Measurements from ENCODE around the gene ACSF3.

DNA sequence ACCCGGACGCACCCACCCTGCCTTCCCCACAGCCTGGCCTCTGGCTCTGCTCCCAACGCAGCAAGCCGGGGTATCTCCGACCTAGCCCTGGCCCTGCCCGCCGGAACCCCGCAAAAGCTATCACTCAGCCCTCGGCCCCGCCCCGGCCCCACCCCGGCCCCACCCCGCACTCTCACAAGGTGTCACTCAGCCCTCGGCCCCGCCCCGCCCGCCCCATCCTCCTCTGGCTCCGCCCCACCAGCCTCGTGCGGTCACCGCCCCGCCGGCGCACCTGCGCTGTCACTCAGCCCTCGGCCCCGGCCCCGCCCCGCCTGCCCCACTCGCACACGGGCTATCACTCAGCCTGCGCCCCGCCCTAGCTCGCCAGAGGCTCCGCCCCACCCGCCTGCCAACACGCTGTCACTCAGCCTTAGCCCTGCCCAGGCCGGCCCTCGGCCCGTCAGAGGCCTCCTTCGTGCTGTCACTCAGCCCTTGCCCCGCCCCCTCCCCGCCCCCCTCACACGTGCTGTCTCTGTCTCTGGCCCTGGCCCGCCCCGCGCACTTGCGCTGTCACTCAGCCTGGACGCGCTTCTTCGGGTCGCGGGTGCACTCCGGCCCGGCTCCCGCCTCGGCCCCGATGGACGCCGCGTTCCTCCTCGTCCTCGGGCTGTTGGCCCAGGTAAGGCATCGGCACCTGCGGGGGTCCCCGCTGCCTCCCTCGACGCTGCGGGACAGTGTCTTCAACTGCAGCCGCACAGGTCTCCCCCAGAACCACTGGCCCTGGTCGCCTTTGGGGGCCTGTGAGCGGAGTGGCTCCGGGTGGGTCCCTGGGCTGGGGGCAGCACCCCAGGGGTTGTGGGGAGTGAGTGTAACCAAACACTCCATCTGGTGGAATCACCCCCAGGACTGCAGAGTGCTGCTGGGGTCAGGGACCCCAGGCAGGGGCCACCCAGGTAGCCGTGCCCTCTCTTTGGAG is 77.8 kb downstream of the ACSF3 start, which contains the start of gene CDH15:
- TF ChIP-seq, protein P1, sequence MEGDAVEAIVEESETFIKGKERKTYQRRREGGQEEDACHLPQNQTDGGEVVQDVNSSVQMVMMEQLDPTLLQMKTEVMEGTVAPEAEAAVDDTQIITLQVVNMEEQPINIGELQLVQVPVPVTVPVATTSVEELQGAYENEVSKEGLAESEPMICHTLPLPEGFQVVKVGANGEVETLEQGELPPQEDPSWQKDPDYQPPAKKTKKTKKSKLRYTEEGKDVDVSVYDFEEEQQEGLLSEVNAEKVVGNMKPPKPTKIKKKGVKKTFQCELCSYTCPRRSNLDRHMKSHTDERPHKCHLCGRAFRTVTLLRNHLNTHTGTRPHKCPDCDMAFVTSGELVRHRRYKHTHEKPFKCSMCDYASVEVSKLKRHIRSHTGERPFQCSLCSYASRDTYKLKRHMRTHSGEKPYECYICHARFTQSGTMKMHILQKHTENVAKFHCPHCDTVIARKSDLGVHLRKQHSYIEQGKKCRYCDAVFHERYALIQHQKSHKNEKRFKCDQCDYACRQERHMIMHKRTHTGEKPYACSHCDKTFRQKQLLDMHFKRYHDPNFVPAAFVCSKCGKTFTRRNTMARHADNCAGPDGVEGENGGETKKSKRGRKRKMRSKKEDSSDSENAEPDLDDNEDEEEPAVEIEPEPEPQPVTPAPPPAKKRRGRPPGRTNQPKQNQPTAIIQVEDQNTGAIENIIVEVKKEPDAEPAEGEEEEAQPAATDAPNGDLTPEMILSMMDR (conservative IDR thresholded peaks at IDR 0.05): no peak
- no peak for TF ChIP-seq EZH2 (IDR thresholded peaks at IDR 0.05; ENCODE audit: low read depth)

Data from PC-9 (cell line).